C4-2B (cell line): ENCODE results near the gene HSF2BP.

Experiments
- ZFX ChIP-seq: fragments of 450-650 bp; IDR thresholded peaks from 2 replicates; pipeline ENCODE4 v1.6.1; 2017
- TF ChIP-seq, protein P1 (sequence below): fragments of 450-650 bp; conservative IDR thresholded peaks from 2 replicates; pipeline ENCODE4 v1.5.1; 2017; ENCODE audit warnings: mild to moderate bottlenecking

DNA sequence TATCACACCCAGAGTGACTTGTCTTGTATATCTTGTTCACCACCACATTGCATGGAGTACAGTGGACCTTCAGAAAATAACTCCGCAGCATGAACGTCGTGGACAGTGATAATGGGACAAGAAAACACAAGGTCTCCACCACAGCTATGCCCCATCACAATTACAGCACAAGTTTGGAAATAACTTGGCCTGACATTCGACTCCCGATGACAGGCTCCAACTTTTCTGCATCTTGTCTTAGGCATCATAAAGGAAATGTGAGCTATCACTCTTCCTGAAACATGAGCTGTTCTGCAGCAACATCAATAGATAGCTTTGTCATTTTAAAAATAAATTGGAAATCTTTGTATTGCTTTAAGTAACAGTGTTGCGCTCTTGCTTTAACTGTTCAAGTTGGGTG, 3.0 kb upstream of the HSF2BP start:
- TF ChIP-seq ZFX, result no peak
- TF ChIP-seq, protein P1, sequence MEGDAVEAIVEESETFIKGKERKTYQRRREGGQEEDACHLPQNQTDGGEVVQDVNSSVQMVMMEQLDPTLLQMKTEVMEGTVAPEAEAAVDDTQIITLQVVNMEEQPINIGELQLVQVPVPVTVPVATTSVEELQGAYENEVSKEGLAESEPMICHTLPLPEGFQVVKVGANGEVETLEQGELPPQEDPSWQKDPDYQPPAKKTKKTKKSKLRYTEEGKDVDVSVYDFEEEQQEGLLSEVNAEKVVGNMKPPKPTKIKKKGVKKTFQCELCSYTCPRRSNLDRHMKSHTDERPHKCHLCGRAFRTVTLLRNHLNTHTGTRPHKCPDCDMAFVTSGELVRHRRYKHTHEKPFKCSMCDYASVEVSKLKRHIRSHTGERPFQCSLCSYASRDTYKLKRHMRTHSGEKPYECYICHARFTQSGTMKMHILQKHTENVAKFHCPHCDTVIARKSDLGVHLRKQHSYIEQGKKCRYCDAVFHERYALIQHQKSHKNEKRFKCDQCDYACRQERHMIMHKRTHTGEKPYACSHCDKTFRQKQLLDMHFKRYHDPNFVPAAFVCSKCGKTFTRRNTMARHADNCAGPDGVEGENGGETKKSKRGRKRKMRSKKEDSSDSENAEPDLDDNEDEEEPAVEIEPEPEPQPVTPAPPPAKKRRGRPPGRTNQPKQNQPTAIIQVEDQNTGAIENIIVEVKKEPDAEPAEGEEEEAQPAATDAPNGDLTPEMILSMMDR, result no peak
